Loucy (cell line): ENCODE results near the gene NEUROD2.
A peak's percentile ranks its signal among the peaks of the same experiment; 100 is the strongest.

Source experiments
- H2AFZ ChIP-seq: fragments of 200-600 bp; sonication (generic); 2 replicates; pipeline ENCODE4 v1.6.0; 2016; ENCODE audit warnings: antibody characterized with exemption, mild to moderate bottlenecking, low read length, moderate library complexity
- H3F3A ChIP-seq: fragments of 200-600 bp; 2 replicates; pipeline ENCODE4 v1.6.0; 2016; ENCODE audit warnings: antibody characterized with exemption, low read depth, mild to moderate bottlenecking
- H3K27me3 ChIP-seq: fragments of 200-600 bp; sonication (generic); 2 replicates; pipeline ENCODE4 v1.6.1; 2014; ENCODE audit warnings: low read length, mild to moderate bottlenecking; ENCODE audit not compliant: insufficient read depth, poor library complexity, severe bottlenecking
- H3K36me3 ChIP-seq: fragments of 200-600 bp; sonication (generic); 2 replicates; pipeline ENCODE4 v1.6.1; 2016; ENCODE audit warnings: low read length; ENCODE audit not compliant: insufficient read depth
- H3K4me1 ChIP-seq: fragments of 200-600 bp; sonication (generic); 2 replicates; pipeline ENCODE4 v1.5.1; 2014; ENCODE audit warnings: low read length, mild to moderate bottlenecking; ENCODE audit not compliant: insufficient read depth, poor library complexity, severe bottlenecking
- H3K4me2 ChIP-seq: fragments of 200-600 bp; sonication (generic); 2 replicates; pipeline ENCODE4 v1.6.0; 2014; ENCODE audit warnings: antibody characterized with exemption, low read length, low read depth, mild to moderate bottlenecking; ENCODE audit not compliant: poor library complexity, severe bottlenecking
- H3K4me3 ChIP-seq: fragments of 200-600 bp; sonication (generic); 2 replicates; pipeline ENCODE4 v1.5.1; 2014; ENCODE audit warnings: low read length, mild to moderate bottlenecking, mixed read lengths; ENCODE audit not compliant: poor library complexity, severe bottlenecking
- H3K79me2 ChIP-seq: fragments of 200-600 bp; sonication (generic); 2 replicates; pipeline ENCODE4 v1.6.1; 2014; ENCODE audit warnings: low read length; ENCODE audit not compliant: insufficient read depth
- H3K9ac ChIP-seq: fragments of 200-600 bp; sonication (generic); 2 replicates; pipeline ENCODE4 v1.6.0; 2014; ENCODE audit warnings: mild to moderate bottlenecking, low read depth, low read length, moderate library complexity; ENCODE audit not compliant: poor library complexity, severe bottlenecking
- H3K9me2 ChIP-seq: fragments of 200-600 bp; sonication (generic); replicated peaks from 2 replicates; pipeline ENCODE4 v1.6.1; 2016; ENCODE audit warnings: low read depth, low read length, mixed read lengths
- H3K9me3 ChIP-seq: fragments of 200-600 bp; sonication (generic); 2 replicates; pipeline ENCODE4 v1.6.1; 2014; ENCODE audit warnings: mild to moderate bottlenecking, antibody characterized with exemption, low read length, low read depth; ENCODE audit not compliant: insufficient read depth
- H4K20me1 ChIP-seq: fragments of 200-600 bp; sonication (generic); 2 replicates; pipeline ENCODE4 v1.6.0; 2014; ENCODE audit warnings: antibody characterized with exemption, low read length, mild to moderate bottlenecking; ENCODE audit not compliant: insufficient read depth, poor library complexity, severe bottlenecking
- CTCF ChIP-seq: fragments of 200-600 bp; sonication (generic); conservative IDR thresholded peaks from 2 replicates; pipeline ENCODE4 v1.5.1; 2014; ENCODE audit warnings: mild to moderate bottlenecking, antibody characterized with exemption, low read length
- EZH2phosphoT487 ChIP-seq: fragments of 200-600 bp; IDR thresholded peaks from 2 replicates; pipeline ENCODE4 v1.6.1; 2018; ENCODE audit warnings: antibody characterized with exemption, mild to moderate bottlenecking, moderate library complexity, borderline replicate concordance

NEUROD2 gene

GRCh38 chr17:39607851-39608130, at the start of gene NEUROD2:
Gene NEUROD2, minus strand, starts transcription at chr17:39607920. Its CDS starts 1,321 bp downstream, at chr17:39606599.
- Histone ChIP-seq H2AFZ (no peak within 1 kb of the TSS), H3K4me1 (no peaks in the 10 kb centered on the region), H3K36me3 (no peaks in the 10 kb centered on the region), H3K4me3 (no peak within 1 kb of the TSS), H4K20me1 (no peaks in the 10 kb centered on the region), H3K9me2 (no peaks in the 10 kb centered on the region), H3K9ac (no peak within 1 kb of the TSS), H3K79me2 (no peaks in the 10 kb centered on the region), H3F3A (no peaks in the 10 kb centered on the region), H3K4me2 (no peak within 1 kb of the TSS), H3K9me3 (no peaks in the 10 kb centered on the region), H3K27me3 (no peaks in the 10 kb centered on the region)
- TF ChIP-seq CTCF = no peak
- no peak for TF ChIP-seq EZH2phosphoT487

GRCh38 chr17:39655105-39655504, 47.4 kb upstream of the NEUROD2 start:
- H3F3A ChIP-seq = no peaks in the 10 kb centered on the region
- H3K36me3 ChIP-seq = peaks cover 28% of the 10 kb centered on the region; the same call in 1 of the 2 replicates
- no peaks in the 10 kb centered on the region for H3K9me2 ChIP-seq
- no peak overlapping the region for H2AFZ ChIP-seq
- no peak overlapping the region for H3K9ac ChIP-seq
- no peaks in the 10 kb centered on the region for H4K20me1 ChIP-seq
- H3K4me2 ChIP-seq = no peak overlapping the region
- H3K4me3 ChIP-seq = no peak overlapping the region
- H3K4me1 ChIP-seq = no peaks in the 10 kb centered on the region
- no peaks in the 10 kb centered on the region for H3K79me2 ChIP-seq
- no peaks in the 10 kb centered on the region for H3K9me3 ChIP-seq
- TF ChIP-seq CTCF (no peak), EZH2phosphoT487 (no peak)
- H3K27me3 ChIP-seq = no peaks in the 10 kb centered on the region

GRCh38 chr17:39653662-39654331, 46.1 kb upstream of the NEUROD2 start:
- Histone ChIP-seq H3K9me3 (no peaks in the 10 kb centered on the region), H2AFZ (no peak overlapping the region), H3K9me2 (no peaks in the 10 kb centered on the region), H3K4me3 (no peak overlapping the region), H3K9ac (no peak overlapping the region), H3F3A (no peaks in the 10 kb centered on the region), H4K20me1 (no peaks in the 10 kb centered on the region), H3K36me3 (peaks cover 15% of the 10 kb centered on the region; the same call in 1 of the 2 replicates), H3K4me1 (no peaks in the 10 kb centered on the region), H3K4me2 (no peak overlapping the region), H3K27me3 (no peaks in the 10 kb centered on the region), H3K79me2 (no peaks in the 10 kb centered on the region)
- TF ChIP-seq CTCF = peak; percentile 91
- no peak for TF ChIP-seq EZH2phosphoT487
